IPS-20b (cell line): ENCODE data around the gene SLAMF8.

Experiments used
- H3K27ac ChIP-seq: one replicate; pipeline ENCODE4 v1.5.1; 2013; ENCODE audit warnings: low read length
- H3K27me3 ChIP-seq: 2 replicates; pipeline ENCODE4 v1.6.1; 2013; ENCODE audit warnings: mild to moderate bottlenecking, low read length, inconsistent platforms; ENCODE audit not compliant: insufficient read depth
- H3K36me3 ChIP-seq: 2 replicates; pipeline ENCODE4 v1.6.1; 2013; ENCODE audit warnings: low read depth, mild to moderate bottlenecking, inconsistent platforms, low read length, moderate library complexity; ENCODE audit not compliant: insufficient read depth
- H3K4me1 ChIP-seq: 2 replicates; pipeline ENCODE4 v1.6.1; 2013; ENCODE audit warnings: mild to moderate bottlenecking, control low read depth, inconsistent platforms, low read length, moderate library complexity; ENCODE audit not compliant: insufficient read depth
- H3K4me3 ChIP-seq: 2 replicates; pipeline ENCODE4 v1.5.1; 2013; ENCODE audit warnings: mild to moderate bottlenecking, low read length, inconsistent platforms
- H3K9ac ChIP-seq: 2 replicates; pipeline ENCODE4 v1.6.1; 2013; ENCODE audit warnings: low read depth, mild to moderate bottlenecking, inconsistent platforms, low read length, moderate library complexity
- H3K9me3 ChIP-seq: 2 replicates; pipeline ENCODE4 v1.6.1; 2013; ENCODE audit warnings: mild to moderate bottlenecking, low read depth, low read length, inconsistent platforms; ENCODE audit not compliant: insufficient read depth

SLAMF8 gene

DNA sequence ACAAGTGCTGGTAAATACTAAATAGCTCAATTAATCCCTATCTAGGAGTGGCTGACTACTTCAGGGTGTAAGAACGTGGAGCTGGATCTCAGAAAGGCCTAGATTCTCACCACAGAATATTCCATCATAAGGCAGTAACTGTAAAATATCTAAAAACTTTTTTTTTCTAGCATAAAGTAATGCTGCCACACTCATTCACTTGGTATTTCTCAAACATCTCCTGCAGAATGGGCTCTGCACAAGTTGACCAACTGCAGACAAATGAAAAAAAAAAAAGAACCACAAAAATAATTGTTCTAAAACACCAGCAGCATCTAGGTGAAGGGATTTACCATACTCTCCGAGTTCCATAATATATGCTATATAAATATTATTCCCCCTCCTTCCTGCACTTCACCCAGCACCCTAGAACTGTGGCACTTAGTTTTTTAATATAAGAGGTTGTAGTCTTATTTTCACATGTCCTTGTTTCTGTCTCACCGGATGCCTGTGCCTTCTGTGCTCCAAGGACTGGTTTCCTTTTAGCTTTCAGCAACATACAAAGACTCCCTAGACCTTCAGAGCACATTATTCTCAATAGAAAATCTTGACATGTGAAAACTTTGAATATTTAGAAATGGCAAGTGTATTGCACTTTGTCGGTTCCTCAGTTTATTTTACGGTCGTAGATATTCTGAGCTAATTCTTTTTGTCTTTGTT, 26.9 kb downstream of the SLAMF8 start:
- Histone ChIP-seq H3K36me3 (no peaks in the 10 kb centered on the region), H3K27me3 (peaks cover 49% of the 10 kb centered on the region), H3K4me3 (peak overlapping the region; percentile 67), H3K9me3 (no peaks in the 10 kb centered on the region), H3K9ac (no peak overlapping the region; the same call in 1 of the 2 replicates), H3K27ac (no peak overlapping the region), H3K4me1 (peaks cover 5% of the 10 kb centered on the region)

DNA sequence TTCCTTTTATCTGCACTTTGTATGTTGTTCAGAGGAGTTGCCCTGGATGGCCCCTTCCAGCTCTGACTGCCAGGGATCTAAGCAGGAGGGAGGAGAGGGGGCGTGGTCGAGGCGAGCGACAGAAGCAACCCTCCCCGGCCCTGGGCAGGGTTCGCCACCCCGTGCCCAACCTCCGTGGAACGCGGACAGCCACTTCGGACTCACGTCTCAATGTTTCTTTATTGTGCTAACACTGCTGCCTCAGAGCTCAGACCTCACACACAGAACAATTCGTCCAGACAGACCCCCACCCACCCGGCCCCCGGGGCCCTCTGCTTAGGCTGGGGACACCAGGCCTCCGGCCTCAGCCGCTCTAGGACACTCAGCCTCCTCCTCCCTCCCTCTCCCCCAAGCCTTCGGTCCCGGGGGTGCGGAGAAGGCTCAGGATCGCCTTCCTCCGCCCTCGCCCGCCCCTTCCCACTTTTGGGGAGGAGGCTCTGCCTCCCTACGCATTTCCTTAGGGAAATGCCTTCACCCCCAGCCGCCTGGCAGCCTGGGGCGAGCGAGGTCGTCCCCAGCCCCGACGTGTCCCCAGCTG, 27.5 kb downstream of the SLAMF8 start:
- Histone ChIP-seq H3K27ac (no peak overlapping the region), H3K27me3 (peaks cover 49% of the 10 kb centered on the region), H3K36me3 (no peaks in the 10 kb centered on the region), H3K4me3 (peak overlapping the region; percentile 67), H3K9ac (peak overlapping the region; percentile 32; the same call in 1 of the 2 replicates), H3K4me1 (peaks cover 5% of the 10 kb centered on the region), H3K9me3 (no peaks in the 10 kb centered on the region)

DNA sequence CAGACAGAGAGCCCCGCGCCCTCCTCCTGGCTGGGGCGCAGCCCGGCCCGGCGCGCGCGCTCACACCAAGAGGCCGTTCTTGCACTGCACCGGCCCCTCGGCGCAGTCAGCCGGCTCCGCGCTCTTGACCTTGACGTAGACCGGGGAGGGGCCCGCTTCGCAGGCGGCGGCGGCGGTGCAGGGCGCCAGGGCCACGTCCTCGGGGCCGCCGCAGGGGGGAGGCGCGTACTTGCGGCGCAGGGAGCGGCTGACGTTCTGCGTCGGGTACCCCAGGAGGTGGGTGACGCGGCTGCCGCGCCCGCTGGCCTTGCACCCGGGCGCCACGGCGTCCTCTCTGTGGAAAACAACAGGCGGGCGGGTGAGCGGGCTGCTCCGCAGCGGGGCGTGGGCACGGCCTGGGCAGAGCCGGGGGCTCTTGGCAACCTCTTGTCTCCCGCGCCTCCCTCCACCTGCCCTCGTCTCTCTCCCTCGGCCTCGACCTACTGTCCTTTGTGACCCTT, 28.1 kb downstream of the SLAMF8 start:
- Histone ChIP-seq H3K27me3 (peaks cover 49% of the 10 kb centered on the region), H3K9ac (peak overlapping the region; percentile 32; the same call in 1 of the 2 replicates), H3K9me3 (no peaks in the 10 kb centered on the region), H3K4me1 (peaks cover 4% of the 10 kb centered on the region), H3K4me3 (peak overlapping the region; percentile 67), H3K36me3 (no peaks in the 10 kb centered on the region), H3K27ac (no peak overlapping the region)

DNA sequence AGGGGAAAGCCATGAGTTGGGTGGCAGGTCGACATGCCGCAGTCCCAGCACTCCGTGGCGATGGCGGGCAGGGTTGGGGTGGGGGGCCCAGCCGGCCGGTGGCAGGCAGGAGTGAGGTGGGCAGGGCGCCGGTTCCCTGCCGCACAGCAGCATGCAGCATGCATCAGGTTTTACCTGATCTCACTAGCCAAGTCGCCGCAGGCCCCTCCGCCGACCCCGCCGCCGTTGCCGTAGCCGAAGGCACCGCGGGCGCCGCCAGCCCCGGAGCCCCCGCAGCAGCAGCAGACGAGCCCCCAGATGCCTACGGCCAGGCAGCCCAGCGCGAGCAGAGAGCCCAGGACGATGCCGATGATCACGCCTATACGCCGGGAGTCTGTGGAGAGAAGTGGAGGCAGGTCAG, 29.0 kb downstream of the SLAMF8 start:
- Histone ChIP-seq H3K9me3 (no peaks in the 10 kb centered on the region), H3K27ac (no peak overlapping the region), H3K9ac (no peak overlapping the region), H3K27me3 (peaks cover 49% of the 10 kb centered on the region), H3K36me3 (no peaks in the 10 kb centered on the region), H3K4me1 (peaks cover 3% of the 10 kb centered on the region; the same call in 1 of the 2 replicates), H3K4me3 (no peak overlapping the region)

DNA sequence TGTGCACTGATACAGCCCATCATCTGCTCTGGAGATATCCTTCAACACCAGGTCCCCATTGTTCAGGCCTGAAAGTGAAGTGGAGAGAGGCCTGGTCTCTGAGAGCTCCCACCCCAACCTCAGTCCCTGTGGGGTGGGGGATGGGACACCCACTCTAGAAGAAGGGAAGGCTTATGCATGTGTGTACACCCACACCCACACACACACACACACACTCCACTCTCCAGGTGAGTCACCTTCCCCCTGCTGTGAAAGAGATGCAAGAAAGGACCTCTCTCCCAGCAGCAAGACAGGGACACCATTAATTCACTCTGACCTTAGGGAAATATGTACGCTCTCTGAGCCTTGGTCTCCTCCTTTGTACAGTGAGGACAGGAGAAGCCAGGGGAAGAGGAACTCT, 29.9 kb downstream of the SLAMF8 start:
- Histone ChIP-seq H3K9ac (no peak overlapping the region), H3K27me3 (peaks cover 49% of the 10 kb centered on the region), H3K4me3 (no peak overlapping the region), H3K36me3 (no peaks in the 10 kb centered on the region), H3K9me3 (no peaks in the 10 kb centered on the region), H3K4me1 (peaks cover 3% of the 10 kb centered on the region; the same call in 1 of the 2 replicates), H3K27ac (no peak overlapping the region)

DNA sequence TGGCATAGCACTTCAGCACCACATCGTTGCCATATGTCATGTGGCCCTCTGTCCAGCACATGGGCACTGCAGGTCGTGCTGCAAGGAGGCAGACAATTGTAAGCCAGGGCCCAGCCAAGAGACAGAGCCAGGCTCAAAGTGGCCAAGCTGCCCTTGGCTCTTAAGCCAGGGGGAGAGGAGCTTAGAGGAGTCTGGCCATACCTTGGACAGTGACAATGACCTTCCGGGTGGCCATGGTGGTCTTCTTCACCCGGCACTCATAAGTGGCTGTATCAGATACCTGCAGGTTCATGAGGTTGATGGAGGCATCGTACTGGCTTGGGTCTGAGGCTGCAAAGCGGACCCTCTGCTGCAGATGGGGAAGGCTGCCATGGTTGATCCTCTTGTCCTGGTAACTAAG, 31.2 kb downstream of the SLAMF8 start:
- no peak overlapping the region for H3K27ac ChIP-seq
- H3K9me3 ChIP-seq = no peaks in the 10 kb centered on the region
- H3K36me3 ChIP-seq = no peaks in the 10 kb centered on the region
- no peak overlapping the region for H3K9ac ChIP-seq
- peaks cover 42% of the 10 kb centered on the region for H3K27me3 ChIP-seq
- peaks cover 3% of the 10 kb centered on the region; the same call in 1 of the 2 replicates for H3K4me1 ChIP-seq
- no peak overlapping the region for H3K4me3 ChIP-seq

DNA sequence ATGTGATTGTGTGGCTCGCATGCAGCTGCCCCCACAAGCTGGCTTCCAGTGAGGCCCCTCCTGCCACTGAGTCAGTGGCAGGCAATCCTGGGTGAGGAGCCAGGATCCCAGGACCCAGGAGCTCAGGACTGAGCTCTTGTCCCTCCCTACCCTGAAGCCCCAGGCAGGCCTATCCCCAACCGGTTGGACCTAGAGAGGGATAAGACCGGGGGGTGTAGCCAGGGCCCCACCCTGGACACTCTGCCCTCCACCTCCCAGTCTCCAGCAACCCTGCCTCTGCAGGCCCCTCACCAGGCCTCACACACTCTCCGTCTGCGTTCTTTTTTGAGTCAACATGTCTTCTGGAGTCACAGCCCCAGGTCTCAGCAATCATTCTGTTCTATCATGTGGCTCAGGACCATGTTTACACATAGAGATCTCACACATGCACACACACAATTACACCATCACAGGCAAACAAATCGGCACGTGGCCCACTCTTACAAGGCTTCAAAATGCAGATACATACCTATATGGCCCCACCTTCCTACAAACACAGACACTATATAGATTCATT, 33.2 kb downstream of the SLAMF8 start:
- no peaks in the 10 kb centered on the region for H3K9me3 ChIP-seq
- peaks cover 23% of the 10 kb centered on the region for H3K27me3 ChIP-seq
- H3K9ac ChIP-seq = no peak overlapping the region
- H3K4me1 ChIP-seq = no peaks in the 10 kb centered on the region
- H3K27ac ChIP-seq = no peak overlapping the region
- H3K36me3 ChIP-seq = no peaks in the 10 kb centered on the region
- no peak overlapping the region for H3K4me3 ChIP-seq

DNA sequence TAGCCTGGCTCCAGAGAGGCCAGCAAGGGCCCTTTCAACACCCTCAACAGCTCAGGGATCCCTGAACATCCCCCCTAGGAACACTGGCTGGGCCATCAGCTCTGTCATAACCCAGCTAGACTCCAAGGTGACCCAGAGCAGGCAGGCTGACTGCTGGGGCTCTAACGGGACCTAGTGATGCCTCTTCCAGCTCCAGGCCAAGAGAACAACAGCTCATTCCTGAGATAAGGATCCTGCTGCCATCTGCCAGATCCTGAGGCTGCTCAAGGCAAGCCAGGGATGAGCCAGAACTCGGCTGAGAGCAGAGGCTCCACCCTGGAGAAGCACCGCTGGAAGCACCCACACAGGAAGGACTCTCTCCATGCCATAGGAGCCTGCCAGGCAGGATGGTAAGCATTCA, 33.8 kb downstream of the SLAMF8 start:
- Histone ChIP-seq H3K9ac (no peak overlapping the region), H3K4me1 (no peaks in the 10 kb centered on the region), H3K4me3 (no peak overlapping the region), H3K9me3 (no peaks in the 10 kb centered on the region), H3K36me3 (no peaks in the 10 kb centered on the region), H3K27ac (no peak overlapping the region), H3K27me3 (peaks cover 17% of the 10 kb centered on the region)

DNA sequence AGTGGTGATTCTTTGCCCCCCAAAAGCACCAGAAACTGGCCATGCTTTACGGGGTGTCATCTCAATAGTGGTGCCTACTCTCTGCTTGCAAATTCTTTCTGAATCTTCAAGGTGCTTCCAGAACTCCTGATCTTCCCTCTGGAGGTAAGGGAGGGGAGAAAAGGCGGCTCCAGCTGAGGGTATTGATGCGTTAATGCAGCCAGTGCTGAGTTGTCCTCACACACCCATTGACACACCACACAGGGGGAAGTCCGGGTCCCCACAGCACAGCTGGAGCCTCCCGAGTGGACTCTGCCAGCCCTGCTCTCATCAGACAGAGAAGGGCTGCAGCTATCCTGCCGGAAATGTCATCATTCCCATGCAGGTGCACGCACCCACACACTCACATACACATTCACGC, 34.5 kb downstream of the SLAMF8 start:
- Histone ChIP-seq H3K4me1 (no peaks in the 10 kb centered on the region), H3K4me3 (no peak overlapping the region), H3K36me3 (no peaks in the 10 kb centered on the region), H3K27me3 (peaks cover 9% of the 10 kb centered on the region), H3K9ac (no peak overlapping the region), H3K27ac (no peak overlapping the region), H3K9me3 (no peaks in the 10 kb centered on the region)

DNA sequence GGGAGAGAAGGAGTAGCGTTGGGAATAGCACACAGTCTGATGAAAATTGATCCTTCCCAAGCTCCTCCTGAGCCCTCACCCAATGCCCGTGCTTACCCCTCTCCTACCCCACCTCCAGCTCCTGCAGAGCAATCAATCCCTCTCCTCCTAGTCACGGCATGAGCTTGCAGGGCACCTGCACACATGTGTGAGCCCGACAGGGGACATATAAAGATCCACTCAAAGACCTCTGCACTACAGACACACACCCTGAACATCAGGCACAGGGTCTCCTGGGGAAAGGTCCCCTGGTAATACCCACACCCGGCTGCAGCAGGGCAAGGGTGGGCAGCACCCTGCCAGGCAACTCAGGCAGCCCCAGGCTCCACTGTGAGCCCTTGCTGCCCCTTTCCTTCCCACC, 35.4 kb downstream of the SLAMF8 start:
- H3K27ac ChIP-seq = no peak overlapping the region
- H3K9ac ChIP-seq = no peak overlapping the region
- peaks cover 1% of the 10 kb centered on the region; the same call in 1 of the 2 replicates for H3K27me3 ChIP-seq
- no peaks in the 10 kb centered on the region for H3K4me1 ChIP-seq
- H3K9me3 ChIP-seq = no peaks in the 10 kb centered on the region
- no peak overlapping the region for H3K4me3 ChIP-seq
- H3K36me3 ChIP-seq = no peaks in the 10 kb centered on the region

DNA sequence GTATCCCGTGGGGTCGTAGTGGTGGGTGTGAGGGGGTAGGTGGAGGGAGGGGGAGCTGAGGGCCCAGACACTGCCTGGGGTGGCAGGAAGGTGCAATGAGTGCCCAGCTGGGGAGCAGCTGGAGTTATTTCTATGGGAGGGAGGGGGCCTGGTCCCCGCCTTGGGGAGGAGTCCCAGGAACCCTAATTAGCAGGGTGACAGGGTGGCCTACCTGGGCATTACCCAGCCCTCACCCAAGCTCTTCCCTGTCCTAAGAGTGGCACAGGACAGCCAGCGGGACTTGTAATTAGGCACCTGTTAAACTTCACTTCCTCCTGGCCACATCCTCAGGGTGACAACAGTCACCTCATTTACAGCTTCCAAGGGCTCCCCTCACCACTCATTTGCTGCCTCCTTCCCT, 35.9 kb downstream of the SLAMF8 start, which contains the start of gene VSIG8:
VSIG8 (minus strand) TSS at position 101 of the 400 bp plus-strand sequence. CDS start 136 bp downstream, outside the sequence.
- Histone ChIP-seq H3K27me3 (no peaks in the 10 kb centered on the region; the same call in 1 of the 2 replicates), H3K4me1 (no peaks in the 10 kb centered on the region), H3K4me3 (no peak within 1 kb of the TSS), H3K36me3 (no peaks in the 10 kb centered on the region), H3K9me3 (no peaks in the 10 kb centered on the region), H3K9ac (no peak within 1 kb of the TSS), H3K27ac (no peak within 1 kb of the TSS)

DNA sequence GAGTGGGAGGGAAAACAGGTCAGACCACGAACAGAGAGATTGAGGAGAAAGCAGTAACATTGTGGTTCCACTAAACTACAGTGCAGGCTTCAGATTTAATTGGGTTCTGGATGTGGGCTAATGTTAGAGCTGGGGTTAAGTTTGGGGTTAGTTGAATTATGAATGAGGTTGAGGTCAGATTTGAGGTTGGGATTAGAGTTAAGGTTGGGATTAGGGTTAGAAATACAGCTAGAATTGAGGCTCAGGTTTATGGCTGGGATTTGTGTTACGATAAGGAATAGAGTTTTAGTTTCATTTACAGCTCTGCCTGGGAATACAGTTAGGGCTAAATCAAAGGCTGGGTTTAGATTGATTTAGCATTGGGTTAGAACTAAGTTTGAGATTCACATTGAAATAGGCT, 37.6 kb downstream of the SLAMF8 start:
- Histone ChIP-seq H3K36me3 (no peaks in the 10 kb centered on the region), H3K9me3 (no peaks in the 10 kb centered on the region), H3K27me3 (no peaks in the 10 kb centered on the region; the same call in 1 of the 2 replicates), H3K4me1 (no peaks in the 10 kb centered on the region), H3K27ac (no peak overlapping the region), H3K4me3 (no peak overlapping the region), H3K9ac (no peak overlapping the region)
